Activated naive CD4-positive, alpha-beta T cell treated with anti-CD3 and anti-CD28 coated beads for 36 hours (primary cell): ENCODE data around the gene TMEM191C. TPM values are rescaled to one million over a fixed set of nuclear protein-coding genes. Genes with fewer than 3 reads are reported as not detected.
"Not testable (repeated sequence)": the region's sequence is repeated elsewhere in the genome, so short reads cannot be mapped to it uniquely, and the experiment has no call there.

Experiments used
- CTCF ChIA-PET: fragments of 350-600 bp; sonication (Branson Sonifier 250); formaldehyde crosslinking; loops from one replicate; lab custom pipeline; 2021; ENCODE audit warnings: antibody characterized with exemption; lab: Charles Lee
- DNase-seq: peaks from one replicate; pipeline ENCODE4 v3.0.0-alpha.2; 2020
- H3K27ac Mint-ChIP-seq: one replicate; pipeline ENCODE4 v1.8.0; 2021; ENCODE audit warnings: mild to moderate bottlenecking, mixed read lengths
- H3K27me3 Mint-ChIP-seq: one replicate; pipeline ENCODE4 v1.8.0; 2021; ENCODE audit warnings: low read depth, mixed read lengths
- H3K36me3 Mint-ChIP-seq: one replicate; pipeline ENCODE4 v1.8.0; 2021; ENCODE audit warnings: low read depth, mixed read lengths
- H3K4me1 Mint-ChIP-seq: one replicate; pipeline ENCODE4 v1.8.0; 2021; ENCODE audit warnings: low read depth, mixed read lengths
- H3K4me3 Mint-ChIP-seq: one replicate; pipeline ENCODE4 v1.8.0; 2021; ENCODE audit warnings: mild to moderate bottlenecking, moderate library complexity, mixed read lengths
- H3K9me3 Mint-ChIP-seq: one replicate; pipeline ENCODE4 v1.8.0; 2021; ENCODE audit warnings: mixed read lengths
- intact Hi-C: fragments of 100-400 bp; cut with micrococcal nuclease; formaldehyde crosslinking; loops from one replicate; pipeline ENCODE4 v1.15.1; 2023
- total RNA-seq, 2 experiments: library from RNA; stranded (reverse); gene quantifications; one replicate each; pipeline ENCODE4 v1.2.3, GENCODE V29; 2021

The TMEM191C gene
- total RNA-seq, 2 experiments from 2014 or later: 0.22 TPM; not detected in 1

DNA sequence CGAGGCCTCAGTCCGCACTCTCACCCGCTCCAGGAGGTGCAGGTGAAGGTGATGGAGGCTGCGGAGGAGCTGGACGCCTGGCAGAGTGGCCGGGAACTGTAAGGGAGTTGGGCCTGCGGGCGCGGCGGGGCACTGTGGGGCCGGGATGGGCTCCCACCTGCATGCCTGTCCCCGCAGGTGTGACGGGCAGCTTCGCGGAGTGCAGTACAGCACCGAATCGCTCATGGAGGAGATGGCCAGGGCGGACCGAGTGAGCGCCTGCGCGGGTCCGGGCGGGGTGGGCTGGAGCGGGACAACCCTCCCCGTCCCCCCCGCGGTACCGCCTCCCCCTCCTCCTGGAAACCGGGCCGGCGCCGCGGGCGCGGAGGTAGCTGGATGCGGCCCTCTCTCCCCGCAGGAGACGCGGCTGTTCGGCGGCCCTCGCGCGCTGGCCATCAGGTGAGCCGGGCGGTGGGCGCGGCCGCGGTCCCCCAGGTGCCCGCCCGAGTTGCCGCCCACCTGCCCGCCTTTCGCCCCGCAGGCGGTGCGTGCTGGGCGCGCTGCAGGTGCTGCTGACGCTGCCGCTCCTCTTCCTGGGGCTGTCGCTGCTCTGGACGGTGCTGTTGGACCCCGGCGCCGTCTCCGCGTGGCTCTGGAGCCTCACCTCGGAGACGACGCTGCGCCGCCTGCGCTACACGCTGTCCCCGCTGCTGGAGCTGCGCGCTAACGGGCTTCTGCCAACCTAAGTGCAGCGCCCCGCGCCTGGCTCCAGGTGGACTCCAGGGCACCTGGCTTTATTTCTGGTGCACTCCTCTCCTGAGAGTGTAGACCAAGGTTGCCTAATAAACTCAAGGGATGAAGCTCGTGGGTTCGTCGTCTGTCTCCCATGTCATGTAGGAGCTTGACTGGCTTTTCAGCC is 2.2 kb downstream of the TMEM191C start:
- H3K36me3 Mint-ChIP-seq, H3K4me3 Mint-ChIP-seq, H3K27ac Mint-ChIP-seq, H3K27me3 Mint-ChIP-seq, CTCF ChIA-PET, H3K4me1 Mint-ChIP-seq, DNase-seq, H3K9me3 Mint-ChIP-seq, intact Hi-C loops: not testable (repeated sequence)

DNA sequence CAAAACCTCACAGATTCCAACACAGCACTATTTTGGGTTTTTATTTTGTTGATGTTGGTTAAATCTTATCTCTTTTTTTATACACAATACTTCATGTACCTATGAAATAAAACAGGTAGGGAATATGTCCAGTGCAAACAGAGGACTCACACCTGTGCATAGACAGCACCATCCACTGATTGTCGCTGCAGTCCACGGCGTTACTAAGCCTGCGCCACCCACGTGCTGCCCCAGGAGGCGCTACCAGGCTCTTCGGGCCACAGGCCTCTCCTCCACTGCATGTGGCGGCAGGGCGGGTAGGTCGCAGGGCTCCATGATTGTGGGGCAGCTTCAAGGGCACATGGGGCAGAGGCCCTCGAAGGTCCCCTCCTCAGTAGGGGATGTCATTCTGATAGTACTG is 5.8 kb downstream of the TMEM191C start:
- H3K9me3 Mint-ChIP-seq, H3K27me3 Mint-ChIP-seq, H3K36me3 Mint-ChIP-seq, H3K4me3 Mint-ChIP-seq, H3K27ac Mint-ChIP-seq, H3K4me1 Mint-ChIP-seq, CTCF ChIA-PET, DNase-seq, intact Hi-C loops: not testable (repeated sequence)

DNA sequence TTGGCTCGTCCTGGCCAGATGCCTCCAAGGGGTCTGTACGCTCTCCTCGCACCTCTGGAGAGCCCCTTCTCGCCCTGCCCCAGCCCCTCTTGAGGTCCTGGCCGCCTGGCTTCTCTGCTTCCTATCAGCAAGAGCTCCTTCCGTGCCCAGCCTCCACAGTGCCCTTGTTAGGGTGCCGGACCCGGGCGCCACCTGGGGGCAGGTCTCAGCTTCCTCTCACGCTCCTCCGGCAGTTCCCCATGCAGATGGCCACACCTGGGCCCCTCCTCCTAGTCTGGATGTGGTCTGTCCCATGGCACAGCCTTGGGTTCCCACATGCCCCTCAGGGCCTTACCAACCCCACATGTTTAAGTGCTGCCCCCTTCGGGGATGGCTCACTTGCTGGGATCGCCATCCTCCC is 6.5 kb downstream of the TMEM191C start:
- H3K4me1 Mint-ChIP-seq, H3K36me3 Mint-ChIP-seq, H3K27ac Mint-ChIP-seq, H3K27me3 Mint-ChIP-seq, H3K9me3 Mint-ChIP-seq, DNase-seq, H3K4me3 Mint-ChIP-seq, CTCF ChIA-PET, intact Hi-C loops: not testable (repeated sequence)

DNA sequence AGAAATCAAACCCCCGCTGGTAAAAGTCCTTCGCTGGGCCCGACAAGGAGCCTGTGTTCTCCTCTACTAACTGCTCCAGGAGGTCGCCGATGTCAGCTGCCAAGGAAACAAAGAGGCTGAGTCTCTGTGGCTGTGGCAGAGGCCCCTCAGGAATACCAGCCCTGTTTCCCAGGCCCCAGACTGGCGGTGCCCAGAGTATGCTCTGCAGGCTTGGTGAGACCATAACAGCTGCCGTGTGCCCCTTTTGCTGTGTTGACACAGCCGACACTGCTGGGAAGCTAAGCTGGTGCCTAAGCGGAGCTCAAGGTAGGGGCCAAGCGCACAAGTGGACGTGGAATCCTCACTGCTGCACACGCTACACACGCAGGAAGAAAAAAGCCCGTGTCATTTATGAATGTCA is 16.9 kb downstream of the TMEM191C start:
- H3K27me3 Mint-ChIP-seq, H3K4me1 Mint-ChIP-seq, DNase-seq, H3K27ac Mint-ChIP-seq, H3K4me3 Mint-ChIP-seq, intact Hi-C loops, H3K9me3 Mint-ChIP-seq, CTCF ChIA-PET, H3K36me3 Mint-ChIP-seq: not testable (repeated sequence)

DNA sequence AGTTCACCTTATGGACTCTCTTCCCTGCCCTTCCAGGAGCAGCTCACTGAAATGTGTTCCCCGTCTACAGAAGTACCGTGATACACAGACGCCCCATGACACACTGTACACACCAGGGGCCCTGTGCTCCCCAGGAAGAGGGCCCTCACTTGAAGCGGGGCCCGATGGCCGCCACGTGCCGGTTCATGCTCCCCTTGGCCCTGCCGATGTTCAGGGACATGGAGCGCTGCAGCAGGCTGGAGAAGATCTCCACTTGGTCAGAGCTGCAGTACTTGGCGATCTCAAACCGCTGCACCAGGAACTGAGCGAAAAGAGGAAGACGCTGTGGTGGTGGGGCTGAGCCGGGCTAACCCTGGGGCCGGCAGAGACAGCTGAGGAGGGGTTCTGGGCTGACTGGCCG is 20.5 kb downstream of the TMEM191C start:
- CTCF ChIA-PET, H3K27ac Mint-ChIP-seq, H3K4me3 Mint-ChIP-seq, H3K36me3 Mint-ChIP-seq, intact Hi-C loops, DNase-seq, H3K4me1 Mint-ChIP-seq, H3K9me3 Mint-ChIP-seq, H3K27me3 Mint-ChIP-seq: not testable (repeated sequence)

DNA sequence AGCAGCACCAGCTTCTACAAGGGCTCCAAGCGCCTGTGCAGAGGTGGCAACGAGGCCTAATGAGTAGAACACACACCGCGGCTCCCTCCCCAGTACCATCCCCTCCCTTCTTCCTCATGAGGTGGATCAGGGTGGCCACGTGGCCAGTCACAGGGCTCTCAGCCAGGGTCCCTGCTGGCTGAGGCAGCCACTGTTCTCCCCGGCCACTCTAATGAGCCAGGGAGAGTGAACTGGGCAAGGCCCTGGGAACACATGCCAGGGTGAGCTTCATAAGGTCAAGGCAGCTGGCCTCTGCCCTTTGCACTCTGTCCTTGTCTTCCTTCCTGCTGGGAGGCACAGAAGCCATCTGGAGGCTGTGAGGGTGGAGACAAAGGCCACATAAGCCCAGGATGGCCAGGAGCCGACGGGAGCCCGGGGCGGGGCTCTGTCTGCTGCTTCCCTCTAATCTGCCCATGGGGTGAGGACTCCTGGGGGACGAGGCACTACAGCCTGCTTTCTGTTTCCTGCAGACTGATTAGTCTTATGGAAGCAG is 22.0 kb downstream of the TMEM191C start:
- DNase-seq, CTCF ChIA-PET, H3K4me1 Mint-ChIP-seq, intact Hi-C loops, H3K36me3 Mint-ChIP-seq, H3K27ac Mint-ChIP-seq, H3K27me3 Mint-ChIP-seq, H3K4me3 Mint-ChIP-seq, H3K9me3 Mint-ChIP-seq: not testable (repeated sequence)

DNA sequence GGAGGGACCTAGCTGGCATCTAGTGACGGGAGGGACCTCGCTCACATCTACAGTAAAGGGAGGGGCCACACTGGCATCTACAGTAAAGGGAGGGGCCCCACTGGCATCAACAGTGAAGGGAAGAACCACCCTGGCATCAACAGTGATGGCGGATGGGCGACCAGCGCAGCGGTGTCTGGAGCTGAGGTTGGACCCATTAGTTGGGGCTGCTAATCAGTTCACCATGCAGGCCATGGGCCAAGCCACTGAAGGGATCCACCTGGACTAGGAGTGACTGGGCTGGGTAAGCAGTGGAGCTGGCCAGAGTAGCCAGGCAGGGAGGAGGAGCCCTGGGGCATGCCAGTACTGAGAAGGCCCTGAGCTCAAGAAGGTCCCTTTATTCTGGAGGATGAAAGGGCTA is 23.4 kb downstream of the TMEM191C start:
- H3K4me1 Mint-ChIP-seq, H3K4me3 Mint-ChIP-seq, H3K36me3 Mint-ChIP-seq, CTCF ChIA-PET, DNase-seq, H3K9me3 Mint-ChIP-seq, H3K27me3 Mint-ChIP-seq, intact Hi-C loops, H3K27ac Mint-ChIP-seq: not testable (repeated sequence)

DNA sequence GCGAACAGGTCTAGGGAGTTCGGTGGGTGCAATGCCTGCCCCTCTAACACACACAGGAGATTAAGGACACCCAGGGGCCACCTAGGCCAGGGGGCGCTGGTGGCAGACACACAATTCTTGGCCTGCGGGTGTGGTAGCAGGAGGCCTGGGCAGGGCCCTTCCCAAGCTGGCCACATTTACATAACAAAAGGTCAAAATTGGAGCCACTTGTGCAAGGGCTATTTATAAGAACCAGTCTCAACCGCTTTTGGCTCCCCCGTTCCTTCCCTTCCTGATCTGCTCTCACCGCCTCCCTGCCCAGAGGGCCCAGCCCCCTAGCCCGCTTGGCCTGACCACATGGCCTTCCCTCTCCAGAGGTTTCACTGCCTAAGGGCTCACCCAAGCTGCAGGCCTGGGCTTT is 25.1 kb downstream of the TMEM191C start:
- H3K36me3 Mint-ChIP-seq, H3K4me1 Mint-ChIP-seq, DNase-seq, intact Hi-C loops, CTCF ChIA-PET, H3K27ac Mint-ChIP-seq, H3K4me3 Mint-ChIP-seq, H3K9me3 Mint-ChIP-seq, H3K27me3 Mint-ChIP-seq: not testable (repeated sequence)

DNA sequence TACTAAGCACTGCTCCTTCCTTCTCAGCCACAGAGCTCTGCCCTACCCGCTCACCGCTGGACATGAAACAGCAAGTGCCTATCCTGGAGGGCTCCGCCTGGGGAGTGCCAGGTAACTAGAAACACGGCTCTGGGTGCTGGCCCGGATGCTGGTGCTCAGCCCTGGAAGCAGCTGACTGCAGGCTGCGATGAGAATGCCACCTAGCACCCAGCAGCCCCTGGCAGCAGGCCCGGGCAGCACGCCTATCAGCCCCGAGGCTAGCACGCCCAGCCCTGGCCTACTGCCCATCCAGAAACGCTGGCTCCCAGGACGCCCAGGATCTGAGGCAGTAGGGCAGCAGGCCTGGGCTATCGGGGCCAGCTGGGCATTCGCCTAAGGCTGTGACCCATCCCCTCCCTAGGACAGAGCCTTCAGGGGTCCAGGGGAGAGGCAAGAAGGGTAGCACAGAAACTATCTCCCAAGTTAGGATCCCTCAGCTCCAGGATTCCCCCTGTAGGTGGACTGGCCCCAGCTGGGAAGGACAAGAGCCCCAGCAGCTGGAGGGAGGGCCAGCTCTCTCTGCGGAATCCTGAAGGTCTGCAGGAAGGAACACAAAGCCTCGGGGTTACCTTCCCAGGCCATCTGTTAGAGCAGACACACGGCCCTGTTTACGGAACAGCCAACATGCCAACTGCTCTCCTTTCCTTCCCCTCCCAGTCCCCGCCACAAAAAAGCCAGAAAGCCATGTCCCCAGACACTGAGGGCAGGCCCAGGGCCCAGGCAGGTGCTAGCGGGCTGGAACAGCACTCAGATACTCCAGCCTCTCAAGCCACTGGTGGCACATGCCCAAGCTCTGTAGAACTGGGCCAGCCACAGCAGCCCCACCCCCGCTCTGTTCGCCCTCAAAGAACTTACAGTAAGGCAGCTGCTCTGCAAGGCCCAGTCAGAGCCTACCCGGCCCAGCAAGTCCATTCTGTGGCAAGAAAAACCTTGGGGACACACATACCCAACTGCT is 26.9 kb downstream of the TMEM191C start:
- H3K27me3 Mint-ChIP-seq, DNase-seq, CTCF ChIA-PET, H3K4me3 Mint-ChIP-seq, intact Hi-C loops, H3K36me3 Mint-ChIP-seq, H3K9me3 Mint-ChIP-seq, H3K27ac Mint-ChIP-seq, H3K4me1 Mint-ChIP-seq: not testable (repeated sequence)

DNA sequence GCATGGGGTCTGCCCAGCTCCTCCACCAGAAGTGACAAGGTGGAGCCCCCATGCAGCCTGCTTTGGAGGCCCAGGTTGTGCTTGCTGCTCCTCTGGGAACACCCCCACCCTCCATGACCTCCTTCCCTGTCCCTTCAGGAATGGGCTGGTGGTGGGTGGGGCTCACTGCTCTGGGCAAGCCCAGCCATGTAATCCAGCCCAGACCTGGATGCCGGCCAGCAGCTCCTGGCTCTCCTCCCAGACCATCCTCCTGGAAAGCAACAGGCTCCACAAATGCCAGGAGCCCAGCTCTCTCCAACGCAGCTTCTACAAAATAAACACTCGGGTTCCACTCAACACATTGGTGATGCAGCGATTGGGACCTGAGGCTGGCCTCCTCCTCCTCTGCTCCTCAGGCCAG is 30.8 kb downstream of the TMEM191C start:
- DNase-seq, H3K9me3 Mint-ChIP-seq, intact Hi-C loops, H3K4me1 Mint-ChIP-seq, H3K36me3 Mint-ChIP-seq, H3K27ac Mint-ChIP-seq, CTCF ChIA-PET, H3K4me3 Mint-ChIP-seq, H3K27me3 Mint-ChIP-seq: not testable (repeated sequence)

DNA sequence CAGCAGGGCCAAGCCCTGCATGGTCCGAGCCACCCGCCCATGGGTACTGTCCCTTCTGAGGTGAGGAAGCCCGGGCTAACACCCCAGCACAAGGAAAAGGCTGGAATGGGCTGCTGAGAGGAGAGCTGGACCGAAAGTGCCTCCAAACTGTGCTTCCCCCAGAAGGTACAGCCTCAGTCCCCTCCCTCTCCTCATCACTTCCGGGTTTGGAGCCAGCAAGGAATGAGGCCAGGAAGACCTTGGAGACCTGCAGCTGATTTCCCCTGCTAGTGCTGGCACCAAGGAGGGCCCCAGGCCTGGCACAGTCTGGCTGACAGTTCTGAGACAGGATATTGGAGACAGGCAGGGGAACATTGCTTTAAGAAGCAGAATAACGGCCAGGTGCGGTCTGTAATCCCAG is 31.3 kb downstream of the TMEM191C start:
- H3K27me3 Mint-ChIP-seq, intact Hi-C loops, H3K9me3 Mint-ChIP-seq, CTCF ChIA-PET, DNase-seq, H3K27ac Mint-ChIP-seq, H3K4me1 Mint-ChIP-seq, H3K4me3 Mint-ChIP-seq, H3K36me3 Mint-ChIP-seq: not testable (repeated sequence)

DNA sequence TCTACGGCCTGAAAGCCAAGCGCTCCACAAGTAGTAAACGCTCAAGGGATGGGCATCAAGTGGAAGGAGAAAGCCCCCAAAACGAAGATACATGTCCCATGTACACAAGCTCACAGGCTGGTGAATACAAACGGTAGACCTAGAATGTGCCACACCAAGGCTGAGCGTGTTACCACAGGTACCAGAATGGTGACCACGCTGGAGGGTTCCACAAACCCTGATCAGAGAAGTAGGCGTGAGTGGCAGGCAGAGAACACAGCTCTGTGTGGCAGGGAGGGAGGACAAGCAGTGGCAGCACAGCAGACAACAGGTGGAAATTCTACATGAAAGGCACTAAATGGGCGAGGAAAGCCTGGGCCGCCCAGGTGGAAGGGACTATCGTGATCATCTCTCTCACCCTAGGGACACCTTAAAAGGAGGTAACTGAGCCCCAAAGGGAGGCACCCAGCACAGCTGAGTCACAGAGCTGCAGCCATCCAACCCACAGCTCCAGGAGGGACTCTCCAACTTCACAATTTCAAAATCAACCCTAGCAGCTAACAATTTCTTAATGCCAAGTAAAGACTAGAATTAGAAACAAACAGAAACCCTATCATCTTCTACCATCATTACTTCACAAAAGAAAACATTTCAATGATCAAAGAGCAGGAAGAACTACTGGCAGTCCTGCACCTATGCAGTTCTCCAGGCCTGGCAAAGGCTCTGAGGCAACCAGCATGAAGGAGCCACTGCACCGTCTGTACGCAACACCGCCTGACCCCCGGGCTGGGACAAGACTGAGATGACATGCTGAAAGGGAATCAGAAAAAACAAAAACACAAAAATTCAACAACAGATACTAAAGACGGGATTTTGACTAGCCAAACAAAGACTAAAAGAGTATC is 32.7 kb downstream of the TMEM191C start:
- H3K27me3 Mint-ChIP-seq, CTCF ChIA-PET, H3K27ac Mint-ChIP-seq, H3K4me3 Mint-ChIP-seq, H3K9me3 Mint-ChIP-seq, H3K4me1 Mint-ChIP-seq, DNase-seq, intact Hi-C loops, H3K36me3 Mint-ChIP-seq: not testable (repeated sequence)
